NK-92 treated with Interleukin-12 subunit alpha and Interleukin-12 subunit beta, amount 100 ng/mL, for 24 hours (cell line): ENCODE results near the gene TNXB.
"Not testable (repeated sequence)": the region's sequence is repeated elsewhere in the genome, so short reads cannot be mapped to it uniquely, and the experiment has no call there.

Experiments
- DNase-seq: peaks from one replicate; lab custom pipeline; 2025; lab: John Stamatoyannopoulos, UW

Gene TNXB

GRCh38 chr6:32085759-32086459 is 23.2 kb downstream of the TNXB start:
- no peak for DNase-seq

- no peak for DNase-seq
These were observed 24.4 kb downstream of the TNXB start for GRCh38 chr6:32084780-32085179.

- DNase-seq, result no peak
These were observed 25.0 kb downstream of the TNXB start for GRCh38 chr6:32083812-32084768.

- DNase-seq, result no peak
These were observed 26.2 kb downstream of the TNXB start for GRCh38 chr6:32082935-32083334.

GRCh38 chr6:32082478-32082877 is 26.7 kb downstream of the TNXB start:
- DNase-seq, result no peak

GRCh38 chr6:32081168-32081990 is 27.8 kb downstream of the TNXB start:
- no peak for DNase-seq

GRCh38 chr6:32079566-32080290 is 29.4 kb downstream of the TNXB start:
- no peak for DNase-seq

- no peak for DNase-seq
These were observed 32.8 kb downstream of the TNXB start for GRCh38 chr6:32076321-32076809.

GRCh38 chr6:32075781-32076180 is 33.4 kb downstream of the TNXB start:
- no peak for DNase-seq

- DNase-seq, result no peak
These were observed 34.1 kb downstream of the TNXB start for GRCh38 chr6:32074996-32075532.

GRCh38 chr6:32073613-32074012 is 35.5 kb downstream of the TNXB start:
- no peak for DNase-seq

GRCh38 chr6:32073101-32073500 is 36.0 kb downstream of the TNXB start:
- no peak for DNase-seq

GRCh38 chr6:32070814-32071543 is 38.2 kb downstream of the TNXB start:
- DNase-seq, result no peak

- no peak for DNase-seq
These were observed 39.1 kb downstream of the TNXB start for GRCh38 chr6:32069878-32070515.

- no peak for DNase-seq
These were observed 39.7 kb downstream of the TNXB start for GRCh38 chr6:32069460-32069859.

GRCh38 chr6:32068867-32069266 is 40.3 kb downstream of the TNXB start:
- no peak for DNase-seq

GRCh38 chr6:32068315-32068714 is 40.8 kb downstream of the TNXB start:
- not testable (repeated sequence) for DNase-seq

GRCh38 chr6:32067521-32067920 is 41.6 kb downstream of the TNXB start:
- DNase-seq, result not testable (repeated sequence)

GRCh38 chr6:32064706-32065105 is 44.4 kb downstream of the TNXB start:
- no peak for DNase-seq
